Activated CD4-positive, alpha-beta T cell treated with anti-CD3 and anti-CD28 coated beads, Interleukin-2, amount 50 U/mL, for 16 hours (primary cell): ENCODE measurements around the gene CTDP1.

ENCODE experiments used
- DNase-seq: peaks from one replicate; pipeline ENCODE4 v3.0.0-alpha.2; 2020

The CTDP1 gene, protein sequence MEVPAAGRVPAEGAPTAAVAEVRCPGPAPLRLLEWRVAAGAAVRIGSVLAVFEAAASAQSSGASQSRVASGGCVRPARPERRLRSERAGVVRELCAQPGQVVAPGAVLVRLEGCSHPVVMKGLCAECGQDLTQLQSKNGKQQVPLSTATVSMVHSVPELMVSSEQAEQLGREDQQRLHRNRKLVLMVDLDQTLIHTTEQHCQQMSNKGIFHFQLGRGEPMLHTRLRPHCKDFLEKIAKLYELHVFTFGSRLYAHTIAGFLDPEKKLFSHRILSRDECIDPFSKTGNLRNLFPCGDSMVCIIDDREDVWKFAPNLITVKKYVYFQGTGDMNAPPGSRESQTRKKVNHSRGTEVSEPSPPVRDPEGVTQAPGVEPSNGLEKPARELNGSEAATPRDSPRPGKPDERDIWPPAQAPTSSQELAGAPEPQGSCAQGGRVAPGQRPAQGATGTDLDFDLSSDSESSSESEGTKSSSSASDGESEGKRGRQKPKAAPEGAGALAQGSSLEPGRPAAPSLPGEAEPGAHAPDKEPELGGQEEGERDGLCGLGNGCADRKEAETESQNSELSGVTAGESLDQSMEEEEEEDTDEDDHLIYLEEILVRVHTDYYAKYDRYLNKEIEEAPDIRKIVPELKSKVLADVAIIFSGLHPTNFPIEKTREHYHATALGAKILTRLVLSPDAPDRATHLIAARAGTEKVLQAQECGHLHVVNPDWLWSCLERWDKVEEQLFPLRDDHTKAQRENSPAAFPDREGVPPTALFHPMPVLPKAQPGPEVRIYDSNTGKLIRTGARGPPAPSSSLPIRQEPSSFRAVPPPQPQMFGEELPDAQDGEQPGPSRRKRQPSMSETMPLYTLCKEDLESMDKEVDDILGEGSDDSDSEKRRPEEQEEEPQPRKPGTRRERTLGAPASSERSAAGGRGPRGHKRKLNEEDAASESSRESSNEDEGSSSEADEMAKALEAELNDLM

DNA sequence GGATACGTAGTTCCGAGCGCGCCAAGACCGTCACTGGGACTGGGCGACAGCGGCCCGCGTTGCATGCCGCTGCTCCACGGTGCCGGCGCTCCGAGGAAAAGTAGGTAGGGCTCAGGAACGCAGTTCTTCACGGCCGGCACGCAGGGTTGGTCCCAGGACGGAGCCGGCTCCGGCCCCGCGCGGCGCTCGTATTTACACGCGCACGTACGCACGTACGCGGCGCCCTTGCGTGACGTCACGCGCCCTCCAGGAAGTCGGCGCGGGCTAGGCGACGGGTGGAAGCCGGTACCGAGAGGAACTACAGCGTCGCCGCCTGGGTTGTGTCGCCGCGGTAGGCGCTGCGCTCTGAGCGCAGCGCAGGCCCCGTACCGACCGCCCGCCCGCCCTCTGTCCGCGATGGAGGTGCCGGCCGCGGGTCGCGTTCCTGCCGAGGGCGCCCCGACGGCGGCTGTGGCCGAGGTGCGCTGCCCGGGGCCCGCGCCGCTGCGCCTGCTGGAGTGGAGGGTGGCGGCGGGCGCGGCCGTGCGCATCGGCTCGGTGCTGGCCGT is at the start of gene CTDP1:
Gene CTDP1, plus strand, starts transcription at position 252 of the 548 bp plus-strand sequence. Its CDS starts 145 bp downstream, at position 397.
- DNase-seq: peak; percentile 90

GRCh38 chr18:79630281-79631095 is 49.1 kb upstream of the CTDP1 start:
- no peak for DNase-seq

- no peak for DNase-seq
These were observed 48.5 kb upstream of the CTDP1 start for GRCh38 chr18:79631096-79631507.

- DNase-seq: no peak
These were observed 47.7 kb upstream of the CTDP1 start for GRCh38 chr18:79631761-79632446.

GRCh38 chr18:79632765-79633164 is 46.8 kb upstream of the CTDP1 start:
- DNase-seq: no peak

DNA sequence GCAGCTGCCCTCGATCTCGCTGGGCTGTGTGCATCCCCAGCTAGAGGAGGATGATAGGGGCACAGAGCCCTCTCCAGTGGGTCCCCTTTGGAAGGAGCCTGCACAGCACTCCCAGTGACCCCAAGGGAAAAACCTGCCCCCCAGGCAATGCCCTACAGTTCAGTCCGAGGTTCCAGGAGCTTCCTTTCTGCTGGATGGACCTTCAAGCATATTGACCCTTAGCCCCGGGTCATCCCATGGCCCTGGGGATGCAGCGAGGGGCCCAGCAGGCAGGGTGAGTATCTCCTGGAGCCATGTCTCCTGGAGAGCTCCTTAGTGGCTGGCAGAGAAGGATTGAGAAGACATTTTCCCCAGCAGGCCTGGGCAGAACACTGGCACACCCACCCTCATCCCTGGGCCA is 45.4 kb upstream of the CTDP1 start:
- DNase-seq: no peak

- DNase-seq: no peak
These were observed 44.8 kb upstream of the CTDP1 start for GRCh38 chr18:79634593-79635426.

- no peak for DNase-seq
These were observed 44.2 kb upstream of the CTDP1 start for GRCh38 chr18:79635427-79635726.

GRCh38 chr18:79637181-79637920 is 42.3 kb upstream of the CTDP1 start:
- DNase-seq: no peak

- DNase-seq: no peak
These were observed 41.4 kb upstream of the CTDP1 start for GRCh38 chr18:79637921-79638909.

- DNase-seq: no peak
These were observed 40.4 kb upstream of the CTDP1 start for GRCh38 chr18:79639072-79639829.

DNA sequence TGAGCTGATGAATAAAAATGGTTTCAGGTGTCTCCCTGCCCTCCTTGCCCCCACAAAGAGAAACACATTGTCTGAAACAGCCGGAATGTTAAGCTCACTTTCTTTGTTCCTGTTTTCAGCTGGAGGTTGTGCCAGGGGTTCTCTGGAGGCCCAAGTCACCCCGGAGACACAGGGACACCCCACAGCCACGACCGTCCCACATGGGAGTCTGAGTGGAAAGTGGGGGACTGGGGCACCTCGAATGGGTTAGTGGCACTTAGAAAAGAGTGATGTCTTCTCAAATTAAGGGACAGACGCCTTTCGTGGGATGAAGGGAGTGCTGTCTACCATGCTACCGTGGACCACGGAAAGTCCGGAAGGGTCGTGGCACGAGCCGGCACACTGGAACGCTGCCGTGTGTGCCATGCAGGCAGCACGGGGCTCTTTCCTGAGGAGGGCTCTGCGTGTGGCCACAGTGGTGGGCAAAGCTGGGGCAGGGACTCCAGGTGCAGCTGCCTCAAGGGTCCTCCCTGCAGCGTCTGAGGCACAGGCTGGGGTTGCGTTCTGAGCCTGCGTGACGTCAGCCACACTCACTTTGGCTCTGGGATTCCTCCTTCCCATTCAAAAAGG is 39.4 kb upstream of the CTDP1 start:
- no peak for DNase-seq

DNA sequence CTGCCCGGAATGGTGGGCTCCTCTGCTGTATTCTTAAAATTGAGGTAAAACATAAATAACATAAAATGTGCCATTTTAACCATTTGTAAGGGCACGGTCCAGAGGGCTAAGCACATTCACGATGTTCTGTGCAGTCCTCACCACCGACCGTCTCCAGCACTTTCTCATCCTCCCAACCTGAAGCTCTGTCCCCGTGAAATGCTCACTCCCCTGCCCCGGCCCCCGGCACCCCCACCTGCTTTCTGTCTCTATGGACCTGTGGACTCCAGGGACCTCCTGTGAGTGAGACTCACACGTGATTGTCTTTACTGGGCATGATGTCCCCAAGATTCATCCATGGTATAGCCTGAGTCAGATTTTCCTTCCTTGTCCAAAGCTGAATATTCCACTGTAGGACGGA is 38.7 kb upstream of the CTDP1 start:
- no peak for DNase-seq

DNA sequence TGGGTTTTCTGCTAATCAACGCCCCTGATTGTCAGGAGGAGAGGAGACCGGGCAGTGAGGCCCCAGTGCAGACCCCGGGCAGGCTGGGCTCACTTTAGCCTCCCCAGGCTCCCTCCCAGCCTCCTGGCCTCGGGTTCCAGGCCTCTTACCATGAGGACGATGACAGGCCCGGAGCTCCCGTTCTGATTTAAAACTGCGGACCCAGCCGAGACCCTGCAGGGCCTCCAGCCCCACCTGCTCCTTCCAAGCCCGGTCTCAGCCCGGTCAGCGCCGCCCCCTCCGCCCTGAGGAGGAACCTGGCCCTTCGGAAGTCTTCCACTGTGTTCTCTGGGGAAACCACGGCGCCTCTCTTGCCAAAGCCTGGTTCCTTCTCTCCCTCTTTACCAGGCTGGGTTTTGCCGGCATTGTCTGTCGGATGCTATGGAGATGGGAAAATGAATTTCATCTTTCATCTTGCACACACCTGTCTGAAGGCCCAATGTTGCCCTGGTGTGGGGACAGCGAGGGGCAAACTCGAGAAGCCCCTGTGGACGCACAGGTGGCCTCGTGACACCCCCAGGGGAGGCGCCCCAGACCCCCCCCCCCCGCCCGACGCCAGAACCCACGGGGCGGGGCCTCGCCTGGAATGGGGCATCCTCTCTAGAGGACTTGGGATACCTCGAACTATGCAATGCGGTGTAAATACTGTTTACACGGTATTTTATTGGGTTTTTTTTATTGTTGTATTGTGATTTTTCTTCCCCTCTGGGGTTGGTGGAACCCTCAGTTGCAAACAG is 37.7 kb upstream of the CTDP1 start:
- no peak for DNase-seq

- DNase-seq: no peak
These were observed 37.0 kb upstream of the CTDP1 start for GRCh38 chr18:79642626-79643025.

GRCh38 chr18:79643054-79643984 is 36.3 kb upstream of the CTDP1 start:
- no peak for DNase-seq
